Testis (tissue), 2 donors: ENCODE data around the gene TBC1D4.

Source experiments
- CTCF ChIP-seq, 3 experiments: fragments of 450-650 bp in 2 of 3; fragments of 200-600 bp in 1 of 3; sonication (generic) in 1 of 3; IDR thresholded peaks; one replicate each; pipeline ENCODE4 v1.5.1; 2016 to 2019; ENCODE audit warnings: antibody characterized with exemption in 3 of 3, mild to moderate bottlenecking in 2 of 3, moderate library complexity in 1 of 3
- POLR2A ChIP-seq: fragments of 450-650 bp; IDR thresholded peaks from one replicate; pipeline ENCODE4 v1.6.1; 2017; ENCODE audit warnings: antibody characterized with exemption, mild to moderate bottlenecking, moderate library complexity

GRCh38 chr13:75421133-75421532, 60.8 kb downstream of the TBC1D4 start:
- TF ChIP-seq CTCF (IDR thresholded peaks at IDR 0.05) (no peak), POLR2A (no peak)
